Endothelial cell of umbilical vein (primary cell): ENCODE results near the gene H2AZ2. TPM values are rescaled to one million over a fixed set of nuclear protein-coding genes. Genes with fewer than 3 reads are reported as not detected.

Source experiments
- BruUV-seq: library from RNA; stranded (reverse); fragments of 400-500 nt; replicated peaks from 2 replicates; lab custom pipeline; 2021; lab: Mats Ljungman, UMichigan
- CTCF ChIA-PET: fragments of 300-600, 350-600 bp; sonication (Branson Sonifier 250); formaldehyde crosslinking; loops from one replicate; lab custom pipeline; 2021; ENCODE audit warnings: antibody characterized with exemption, inconsistent platforms; lab: Charles Lee
- POLR2A ChIA-PET: fragments of 300-600, 350-600 bp; sonication (Branson Sonifier 250); formaldehyde crosslinking; loops from one replicate; lab custom pipeline; 2021; ENCODE audit warnings: antibody characterized with exemption, inconsistent platforms; lab: Charles Lee
- DNase-seq: peaks from one replicate; pipeline ENCODE4 v3.0.0-alpha.2; 2011; ENCODE audit warnings: low read depth, low spot score
- FAIRE-seq: peaks from 2 replicates; lab custom pipeline; 2011; peaks lifted over from hg19 to GRCh38; lab: Jason Lieb, UNC
- H2AFZ ChIP-seq: 2 replicates; pipeline ENCODE4 v1.6.0; 2012; ENCODE audit warnings: low read depth, low read length, control low read depth, inconsistent platforms
- H3K27ac ChIP-seq: 2 replicates; pipeline ENCODE4 v1.5.1; 2011; ENCODE audit warnings: low read depth, mild to moderate bottlenecking, control low read depth, low read length, moderate library complexity; ENCODE audit not compliant: insufficient read depth
- H3K27me3 ChIP-seq, 2 experiments: 2 replicates each; pipeline versions ENCODE4 v1.6.0 to v1.6.1; 2011; ENCODE audit warnings: low read length in 2 of 2, mixed read lengths in 1 of 2; ENCODE audit not compliant: control insufficient read depth in 2 of 2, insufficient read depth in 2 of 2
- H3K36me3 ChIP-seq, 2 experiments: 2 replicates in 1 of 2; 3 replicates in 1 of 2; pipeline ENCODE4 v1.5.1; 2011; ENCODE audit warnings: low read length in 2 of 2, mild to moderate bottlenecking in 1 of 2, moderate library complexity in 1 of 2; ENCODE audit not compliant: control insufficient read depth in 2 of 2, insufficient read depth in 2 of 2; ENCODE audit errors: extremely low read depth in 1 of 2
- H3K4me1 ChIP-seq: 3 replicates; pipeline ENCODE4 v1.5.1; 2011; ENCODE audit warnings: mild to moderate bottlenecking, low read length; ENCODE audit not compliant: control insufficient read depth, insufficient read depth; ENCODE audit errors: extremely low read depth
- H3K4me2 ChIP-seq: 2 replicates; pipeline ENCODE4 v1.6.1; 2011; ENCODE audit warnings: low read length, control low read depth, mixed read lengths; ENCODE audit not compliant: insufficient read depth
- H3K4me3 ChIP-seq, 3 experiments: fragments of 200-600 bp in 1 of 3; sonication (generic), shearing (Covaris generic) in 1 of 3; replicated peaks in 1 of 3; 2 replicates each; pipeline ENCODE4 v1.5.1; 2011 to 2016; ENCODE audit warnings: control low read depth in 3 of 3, low read length in 3 of 3, mild to moderate bottlenecking in 2 of 3, inconsistent platforms in 1 of 3, low read depth in 1 of 3, moderate library complexity in 1 of 3; ENCODE audit not compliant: insufficient read depth in 1 of 3
- H3K79me2 ChIP-seq: 2 replicates; pipeline ENCODE4 v1.6.0; 2012; ENCODE audit warnings: low read length, inconsistent platforms; ENCODE audit not compliant: control insufficient read depth, insufficient read depth
- H3K9ac ChIP-seq: replicated peaks from 2 replicates; pipeline ENCODE3; 2011; ENCODE audit warnings: low read length, control low read depth; ENCODE audit not compliant: insufficient read depth; ENCODE audit errors: extremely low read depth
- H3K9me1 ChIP-seq: replicated peaks from 3 replicates; pipeline ENCODE4 v1.6.0; 2011; ENCODE audit warnings: mild to moderate bottlenecking, low read length; ENCODE audit not compliant: control insufficient read depth, insufficient read depth; ENCODE audit errors: extremely low read depth
- H3K9me3 ChIP-seq: replicated peaks from 2 replicates; pipeline ENCODE4 v1.5.1; 2012; ENCODE audit warnings: low read length, inconsistent platforms; ENCODE audit not compliant: control insufficient read depth, insufficient read depth
- H4K20me1 ChIP-seq: replicated peaks from 2 replicates; pipeline ENCODE3; 2011; ENCODE audit warnings: mild to moderate bottlenecking, low read length; ENCODE audit not compliant: control insufficient read depth, insufficient read depth; ENCODE audit errors: extremely low read depth
- EZH2 ChIP-seq: IDR thresholded peaks from 2 replicates; pipeline ENCODE4 v1.6.1; 2012; ENCODE audit warnings: borderline replicate concordance, low read depth, mild to moderate bottlenecking, moderate library complexity, low read length, inconsistent platforms; ENCODE audit not compliant: severe bottlenecking
- FOS ChIP-seq: IDR thresholded peaks from 2 replicates; pipeline ENCODE4 v1.6.1; 2011; ENCODE audit warnings: mild to moderate bottlenecking, low read length, moderate library complexity, borderline replicate concordance; ENCODE audit not compliant: insufficient read depth
- GATA2 ChIP-seq: IDR thresholded peaks from 2 replicates; pipeline ENCODE4 v1.7.0; 2011; ENCODE audit warnings: low read depth, mild to moderate bottlenecking, moderate library complexity, mixed read lengths, low read length; ENCODE audit not compliant: insufficient read length, insufficient read depth
- JUN ChIP-seq: IDR thresholded peaks from 2 replicates; pipeline ENCODE4 v1.6.1; 2011; ENCODE audit warnings: borderline replicate concordance, low read depth; ENCODE audit not compliant: insufficient read length, insufficient read depth
- MYC ChIP-seq: IDR thresholded peaks from one replicate; pipeline ENCODE4 v1.6.1; 2011; ENCODE audit warnings: mild to moderate bottlenecking, low read depth, low read length
- POLR2A ChIP-seq: IDR thresholded peaks from 2 replicates; pipeline ENCODE4 v1.6.1; 2012; ENCODE audit warnings: low read depth, mild to moderate bottlenecking, control low read depth, low read length
- POLR2AphosphoS5 ChIP-seq: IDR thresholded peaks from 2 replicates; pipeline ENCODE4 v1.6.1; 2012; ENCODE audit warnings: low read depth, mild to moderate bottlenecking, control low read depth, low read length, moderate library complexity; ENCODE audit not compliant: insufficient read depth
- dilution Hi-C: fragments of 300-500 bp; cut with MboI; formaldehyde crosslinking; loops from one replicate; pipeline ENCODE4 v1.15.0; 2019; ENCODE audit warnings: low sequenced_read_pairs; ENCODE audit not compliant: extremely low pct_ligation_motif_present
- intact Hi-C: fragments of 100-400 bp; cut with micrococcal nuclease; formaldehyde crosslinking; loops from one replicate; pipeline ENCODE4 v1.10.0; 2022
- polyA plus RNA-seq, 4 experiments: library from polyadenylated mRNA; depleted of rRNA in 3 of 4; stranded (reverse) in 3 of 4; unstranded in 1 of 4; fragments of >200 nt; gene quantifications; 2 replicates each; pipeline versions ENCODE4 v1.2.1 to v1.2.3, GENCODE V29; 2011 to 2012; ENCODE audit warnings: missing spikeins in 1 of 4
- total RNA-seq: library from RNA; stranded (reverse); gene quantifications from 2 replicates; pipeline ENCODE4 v1.2.3, GENCODE V29; 2021
- TF ChIP-seq, protein P1 (sequence below), 2 donors: IDR thresholded peaks; 1 replicate in 1 of 2; 2 replicates in 1 of 2; pipeline ENCODE4 v1.5.1; 2011; ENCODE audit warnings: low read length in 2 of 2, mild to moderate bottlenecking in 2 of 2, moderate library complexity in 2 of 2, control low read depth in 1 of 2, inconsistent platforms in 1 of 2, low read depth in 1 of 2; ENCODE audit not compliant: insufficient read depth in 1 of 2; ENCODE audit errors: extremely low read depth in 1 of 2
- TF ChIP-seq, protein P2 (sequence below): IDR thresholded peaks from 2 replicates; pipeline ENCODE4 v1.6.1; 2011; ENCODE audit not compliant: insufficient read depth, insufficient read length

H2AZ2 gene
- total and polyA plus RNA-seq, 2 donors (not counting 3 experiments of a cell fraction or from before 2014, with no cell fraction given), result 225 to 232 TPM

DNA sequence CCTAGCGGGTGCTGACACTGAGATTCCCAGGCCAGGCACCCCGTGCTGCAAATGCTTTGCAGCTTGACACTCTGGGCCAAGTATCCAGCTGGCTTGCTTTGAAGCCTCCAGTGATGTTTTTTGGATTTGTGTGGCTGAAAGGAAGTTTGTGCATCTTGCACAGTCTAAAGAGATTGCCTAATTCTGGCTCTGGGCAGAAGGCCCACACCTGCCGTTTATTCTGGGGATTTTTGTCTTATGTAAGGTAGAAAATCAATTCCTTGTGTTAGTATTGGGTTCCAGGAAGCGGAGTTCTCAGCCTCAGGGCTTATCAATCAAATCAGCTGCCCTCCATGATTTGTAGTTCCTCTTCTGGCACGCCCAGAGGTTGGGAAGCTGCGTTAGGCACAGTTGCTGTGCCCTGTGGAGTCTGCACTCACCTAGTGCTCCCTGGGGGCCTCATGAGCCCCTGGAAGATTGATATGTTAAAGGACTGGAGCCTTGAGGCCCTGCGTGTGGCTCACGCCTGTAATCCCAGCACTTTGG is 45.9 kb upstream of the H2AZ2 start:
- DNase-seq, result no peak
- dilution Hi-C loops (no loop called here), intact Hi-C loops (no loop called here)
- no peak overlapping the region for H3K4me3 ChIP-seq
- H3K9ac ChIP-seq, result no peak overlapping the region
- BruUV-seq, result no TSS peak
- H3K9me3 ChIP-seq, result no peaks in the 10 kb centered on the region
- H3K27ac ChIP-seq, result no peak overlapping the region
- ChIA-PET CTCF (no interaction called here), POLR2A (no interaction called here)
- no peak overlapping the region for H2AFZ ChIP-seq
- no peaks in the 10 kb centered on the region for H3K36me3 ChIP-seq
- H3K9me1 ChIP-seq, result no peaks in the 10 kb centered on the region
- no peak overlapping the region for H3K4me2 ChIP-seq
- H3K27me3 ChIP-seq, result no peaks in the 10 kb centered on the region
- no peaks in the 10 kb centered on the region for H3K79me2 ChIP-seq
- no peak for TF ChIP-seq FOS
- no peak for TF ChIP-seq EZH2
- no peak for TF ChIP-seq MYC
- TF ChIP-seq, protein P1, sequence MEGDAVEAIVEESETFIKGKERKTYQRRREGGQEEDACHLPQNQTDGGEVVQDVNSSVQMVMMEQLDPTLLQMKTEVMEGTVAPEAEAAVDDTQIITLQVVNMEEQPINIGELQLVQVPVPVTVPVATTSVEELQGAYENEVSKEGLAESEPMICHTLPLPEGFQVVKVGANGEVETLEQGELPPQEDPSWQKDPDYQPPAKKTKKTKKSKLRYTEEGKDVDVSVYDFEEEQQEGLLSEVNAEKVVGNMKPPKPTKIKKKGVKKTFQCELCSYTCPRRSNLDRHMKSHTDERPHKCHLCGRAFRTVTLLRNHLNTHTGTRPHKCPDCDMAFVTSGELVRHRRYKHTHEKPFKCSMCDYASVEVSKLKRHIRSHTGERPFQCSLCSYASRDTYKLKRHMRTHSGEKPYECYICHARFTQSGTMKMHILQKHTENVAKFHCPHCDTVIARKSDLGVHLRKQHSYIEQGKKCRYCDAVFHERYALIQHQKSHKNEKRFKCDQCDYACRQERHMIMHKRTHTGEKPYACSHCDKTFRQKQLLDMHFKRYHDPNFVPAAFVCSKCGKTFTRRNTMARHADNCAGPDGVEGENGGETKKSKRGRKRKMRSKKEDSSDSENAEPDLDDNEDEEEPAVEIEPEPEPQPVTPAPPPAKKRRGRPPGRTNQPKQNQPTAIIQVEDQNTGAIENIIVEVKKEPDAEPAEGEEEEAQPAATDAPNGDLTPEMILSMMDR (IDR thresholded peaks at IDR 0.05; ENCODE audit: extremely low read depth in 1 of 2, insufficient read depth in 1 of 2, low read depth in 1 of 2, low read length in 2 of 2), result no peak
- TF ChIP-seq JUN, result no peak
- no peak for TF ChIP-seq POLR2A
- TF ChIP-seq POLR2AphosphoS5, result no peak
- TF ChIP-seq, protein P2, sequence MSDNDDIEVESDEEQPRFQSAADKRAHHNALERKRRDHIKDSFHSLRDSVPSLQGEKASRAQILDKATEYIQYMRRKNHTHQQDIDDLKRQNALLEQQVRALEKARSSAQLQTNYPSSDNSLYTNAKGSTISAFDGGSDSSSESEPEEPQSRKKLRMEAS, result no peak
- no peak for TF ChIP-seq GATA2
- no peak for FAIRE-seq
- H3K4me1 ChIP-seq, result no peaks in the 10 kb centered on the region
- H4K20me1 ChIP-seq, result no peaks in the 10 kb centered on the region
